Heart left ventricle (tissue), 16 donors: ENCODE measurements around the gene SHOX. TPM values are rescaled to one million over a fixed set of nuclear protein-coding genes. Genes with fewer than 3 reads are reported as not detected.

Experiments used
- ATAC-seq, 4 donors: fragments of 200-7000 bp; cut with Tn5 transposase; one replicate each; pipeline ENCODE4 v1.9.1; 2020 to 2022; ENCODE audit warnings: moderate library complexity in 4 of 4, mild to moderate bottlenecking in 3 of 4, moderate number of reproducible peaks in 1 of 4
- DNase-seq, 5 donors: peaks; one replicate each; pipeline ENCODE4 v3.0.0-alpha.2; 2020
- H3K27ac ChIP-seq, 12 donors: fragments of 200-600 bp; sonication (generic) in 4 of 12; one replicate each; pipeline versions ENCODE4 v1.5.0 to v1.8.0; 2016 to 2022; ENCODE audit warnings: mild to moderate bottlenecking in 2 of 12
- H3K27me3 ChIP-seq, 9 donors: fragments of 200-600 bp; sonication (generic) in 2 of 9; one replicate each; pipeline versions ENCODE4 v1.5.1 to v1.8.0; 2016 to 2022; ENCODE audit warnings: mild to moderate bottlenecking in 3 of 9
- H3K36me3 ChIP-seq, 9 donors: fragments of 200-600 bp; sonication (generic) in 2 of 9; one replicate each; pipeline versions ENCODE4 v1.5.0 to v1.8.0; 2018 to 2022; ENCODE audit warnings: mild to moderate bottlenecking in 2 of 9
- H3K4me1 ChIP-seq, 12 donors: fragments of 200-600 bp; sonication (generic) in 4 of 12; one replicate each; pipeline versions ENCODE4 v1.5.0 to v1.8.0; 2016 to 2022; ENCODE audit warnings: mild to moderate bottlenecking in 3 of 12
- H3K4me3 ChIP-seq, 12 donors: fragments of 200-600 bp; sonication (generic) in 4 of 12; one replicate each; pipeline versions ENCODE4 v1.5.0 to v1.8.0; 2017 to 2022; ENCODE audit warnings: mild to moderate bottlenecking in 9 of 12, moderate library complexity in 4 of 12
- H3K9me3 ChIP-seq, 12 donors: fragments of 200-600 bp; sonication (generic) in 4 of 12; one replicate each; pipeline versions ENCODE4 v1.5.0 to v1.8.0; 2016 to 2022; ENCODE audit warnings: mild to moderate bottlenecking in 1 of 12
- POLR2A ChIP-seq, 2 donors: fragments of 450-650 bp; IDR thresholded peaks; one replicate each; pipeline ENCODE4 v1.6.1; 2017; ENCODE audit warnings: antibody characterized with exemption in 2 of 2, mild to moderate bottlenecking in 2 of 2, moderate library complexity in 2 of 2
- WGBS, 4 donors: extraction: QIAGEN DNeasy Blood & Tissue Kit in 2 of 4; methylation state at CpG; one replicate each; pipeline versions ENCODE4 v1.1.5 to v1.1.7; 2013 to 2018; 5-methylcytosine and 5-hydroxymethylcytosine counted together
- intact Hi-C, 10 donors: fragments of 100-400 bp; cut with DNase I; formaldehyde crosslinking; loops; one replicate each; pipeline versions ENCODE4 v1.11.1 to v1.14.2; 2022
- polyA plus RNA-seq, 2 donors: library from polyadenylated mRNA; stranded (reverse); fragments of 200-250 nt; gene quantifications; one replicate each; pipeline ENCODE4 v1.2.3, GENCODE V29; 2013
- total RNA-seq, 9 donors: library from RNA; depleted of rRNA in 2 of 9; stranded (reverse); fragments of >200 nt in 2 of 9; fragmentation: NEBNext Ultra II Directional in 3 of 9; extraction: Animal tissue kit (Norgen Biotek cat#: 25700) in 3 of 9; gene quantifications; one replicate each; pipeline versions ENCODE4 v1.1.0 to v1.2.4, GENCODE V29; 2016 to 2023
- TF ChIP-seq, protein P1 (sequence below), 12 donors: fragments of 200-600 bp; sonication (generic) in 4 of 12; IDR thresholded peaks; one replicate each; pipeline versions ENCODE4 v1.5.0 to v1.8.0; 2018 to 2022; ENCODE audit warnings: antibody characterized with exemption in 12 of 12, mild to moderate bottlenecking in 5 of 12
- donor health status: ischemic (EF 13 %, LVEDD 7.1; RV severe dilation, severe dysfunction).
- donor health status: healthy with polysubstance abuse.
- donor health status: DM: no; HTN: yes; CAD: no.
- donor health status: DM: no; HTN: no; CAD: no.
- donor health status: ischemic (EF 25% LVEDD 6.9; RV normal size, moderate dysfunction).
- donor health status: ischemic (EF 25% LVEDD 5.7; RV mildly dilated, moderate dysfunction).
- donor health status: healthy.
- donor health status: DM: yes; HTN: yes; CAD: no.
- donor health status: ischemic (EF 35%, LVEDD 5.7; RV mildly dilated, moderate dysfunction).
- donor health status: nonischemic (EF 11% LVEDD 7.7; RV severe dilation, severe dysfunction).
- donor health status: DM: yes; HTN: yes; CAD: no.
- donor health status: PGD.
- donor health status: ischemic (EF 29% LVEDD 5.4; RV normal size, mild dysfunction).
- donor health status: nonischemic (EF 23%, LVEDD 6.1; RV moderate dilation, normal function).

SHOX gene
- total and polyA plus RNA-seq, 11 donors, result not detected

DNA sequence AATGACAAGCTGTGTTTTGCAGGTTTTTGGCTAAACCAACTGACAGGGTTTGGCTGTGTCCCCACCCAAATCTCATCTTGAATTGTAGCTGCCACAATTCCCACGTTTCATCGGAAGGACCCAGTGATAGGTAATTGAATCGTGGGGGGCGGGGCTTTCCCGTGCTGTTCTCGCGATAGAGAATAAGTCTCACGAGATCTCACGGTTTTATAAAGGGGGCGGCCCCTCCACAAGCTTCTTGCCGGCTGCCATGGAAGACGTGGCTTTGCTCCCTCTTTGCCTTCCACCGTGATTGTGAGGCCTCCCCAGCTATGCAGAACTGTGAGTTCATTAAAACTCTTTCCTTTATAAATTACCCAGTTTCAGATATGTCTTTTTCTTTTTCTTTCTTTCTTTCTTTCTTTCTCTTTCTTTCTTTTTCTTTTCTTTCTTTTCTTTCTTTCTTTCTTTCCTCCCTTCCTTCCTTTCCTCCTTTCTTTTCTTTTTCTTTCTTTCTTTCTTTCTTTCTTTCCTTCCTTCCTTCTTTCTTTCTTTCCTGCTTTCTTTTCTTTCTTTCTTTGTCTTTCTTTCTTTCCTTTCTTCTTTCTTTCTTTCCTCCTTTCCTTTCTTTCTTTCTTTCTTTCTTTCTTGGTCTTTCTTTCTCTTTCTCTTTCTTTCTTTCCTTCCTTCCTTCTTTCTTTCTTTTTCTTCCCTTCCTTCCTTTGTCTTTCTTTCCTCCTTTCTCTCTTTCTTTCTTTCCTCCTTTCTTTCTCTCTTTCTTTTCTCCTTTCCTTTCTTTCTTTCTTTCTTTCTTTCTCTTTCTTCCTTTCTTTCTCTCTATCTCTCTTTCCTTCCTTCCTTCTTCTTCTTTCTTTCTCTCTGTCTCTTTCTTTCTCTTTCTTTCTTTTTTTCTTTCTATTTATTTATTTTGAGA is 54.8 kb downstream of the SHOX start:
- TF ChIP-seq, protein P1, sequence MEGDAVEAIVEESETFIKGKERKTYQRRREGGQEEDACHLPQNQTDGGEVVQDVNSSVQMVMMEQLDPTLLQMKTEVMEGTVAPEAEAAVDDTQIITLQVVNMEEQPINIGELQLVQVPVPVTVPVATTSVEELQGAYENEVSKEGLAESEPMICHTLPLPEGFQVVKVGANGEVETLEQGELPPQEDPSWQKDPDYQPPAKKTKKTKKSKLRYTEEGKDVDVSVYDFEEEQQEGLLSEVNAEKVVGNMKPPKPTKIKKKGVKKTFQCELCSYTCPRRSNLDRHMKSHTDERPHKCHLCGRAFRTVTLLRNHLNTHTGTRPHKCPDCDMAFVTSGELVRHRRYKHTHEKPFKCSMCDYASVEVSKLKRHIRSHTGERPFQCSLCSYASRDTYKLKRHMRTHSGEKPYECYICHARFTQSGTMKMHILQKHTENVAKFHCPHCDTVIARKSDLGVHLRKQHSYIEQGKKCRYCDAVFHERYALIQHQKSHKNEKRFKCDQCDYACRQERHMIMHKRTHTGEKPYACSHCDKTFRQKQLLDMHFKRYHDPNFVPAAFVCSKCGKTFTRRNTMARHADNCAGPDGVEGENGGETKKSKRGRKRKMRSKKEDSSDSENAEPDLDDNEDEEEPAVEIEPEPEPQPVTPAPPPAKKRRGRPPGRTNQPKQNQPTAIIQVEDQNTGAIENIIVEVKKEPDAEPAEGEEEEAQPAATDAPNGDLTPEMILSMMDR (IDR thresholded peaks at IDR 0.05), result no peak
- TF ChIP-seq POLR2A (IDR thresholded peaks at IDR 0.05), result no peak
- Histone ChIP-seq H3K9me3 (peaks cover 0 to 5% (median 0%) of the 10 kb centered on the region in 12 donors), H3K27me3 (no peaks in the 10 kb centered on the region), H3K4me1 (no peaks in the 10 kb centered on the region), H3K4me3 (no peak overlapping the region), H3K27ac (no peak overlapping the region), H3K36me3 (no peaks in the 10 kb centered on the region)
- 79 to 87% (median 80%) methylated on average over 13 of the region's 13 CpGs for WGBS, 4 donors
- ATAC-seq (no peak), DNase-seq (no peak)
- intact Hi-C loops, result no loop called here

DNA sequence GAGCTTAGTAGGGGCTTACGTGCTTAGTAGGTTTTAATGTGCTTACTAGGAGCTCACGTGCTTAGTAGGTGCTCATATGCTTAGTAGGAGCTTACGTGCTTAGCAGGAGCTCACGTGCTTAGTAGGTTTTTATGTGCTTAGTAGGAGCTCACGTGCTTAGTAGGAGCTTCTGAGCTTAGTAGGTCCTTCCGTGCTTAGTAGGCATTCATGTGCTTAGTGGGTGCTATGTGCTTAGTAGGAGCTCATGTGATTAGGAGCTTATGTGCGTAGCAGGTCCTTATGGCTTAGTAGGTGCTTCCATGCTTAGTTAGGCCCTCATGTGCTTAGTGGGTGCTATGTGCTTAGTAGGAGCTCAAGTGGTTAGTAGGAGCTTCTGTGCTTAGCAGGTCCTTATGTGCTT is 59.4 kb downstream of the SHOX start:
- Histone ChIP-seq H3K9me3 (peaks cover 0 to 17% (median 3%) of the 10 kb centered on the region in 12 donors), H3K4me1 (no peaks in the 10 kb centered on the region), H3K27me3 (no peaks in the 10 kb centered on the region), H3K4me3 (no peak overlapping the region), H3K27ac (no peak overlapping the region), H3K36me3 (no peaks in the 10 kb centered on the region)
- intact Hi-C loops, result no loop called here
- no peak for DNase-seq
- WGBS, 4 donors, result 82 to 93% (median 91%) methylated on average over 7 of the region's 7 CpGs
- no peak for ATAC-seq
- TF ChIP-seq, protein P1 (IDR thresholded peaks at IDR 0.05), result no peak
- no peak for TF ChIP-seq POLR2A (IDR thresholded peaks at IDR 0.05)

DNA sequence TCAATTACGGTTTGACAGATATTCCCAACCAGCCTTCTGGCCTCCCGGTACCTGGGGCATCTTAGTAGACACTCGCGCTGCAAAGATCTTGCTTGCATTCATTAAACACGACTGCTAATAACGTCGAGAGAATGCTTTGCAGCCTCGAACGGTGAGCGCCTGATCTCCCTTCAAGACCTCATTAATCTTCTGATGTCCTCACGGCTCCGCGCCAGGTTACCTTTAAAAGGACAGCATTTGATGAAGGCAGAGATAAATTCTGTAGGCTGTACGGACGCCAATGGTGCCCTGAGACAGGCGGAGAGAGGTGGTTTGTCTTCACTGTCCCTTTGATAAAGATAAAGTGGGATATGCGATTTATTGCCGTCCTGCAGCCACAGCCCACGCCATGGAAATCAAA is 64.2 kb downstream of the SHOX start:
- H3K9me3 ChIP-seq, result peaks cover 0 to 28% (median 13%) of the 10 kb centered on the region in 12 donors
- no peaks in the 10 kb centered on the region for H3K36me3 ChIP-seq
- intact Hi-C loops, result no loop called here
- H3K27me3 ChIP-seq, result no peaks in the 10 kb centered on the region
- H3K27ac ChIP-seq, result no peak overlapping the region
- H3K4me3 ChIP-seq, result no peak overlapping the region
- 77 to 89% (median 84%) methylated on average over 19 of the region's 19 CpGs for WGBS, 4 donors
- H3K4me1 ChIP-seq, result no peaks in the 10 kb centered on the region
- ATAC-seq (no peak), DNase-seq (no peak)
- TF ChIP-seq POLR2A (IDR thresholded peaks at IDR 0.05), result no peak
- TF ChIP-seq, protein P1 (IDR thresholded peaks at IDR 0.05), result no peak

DNA sequence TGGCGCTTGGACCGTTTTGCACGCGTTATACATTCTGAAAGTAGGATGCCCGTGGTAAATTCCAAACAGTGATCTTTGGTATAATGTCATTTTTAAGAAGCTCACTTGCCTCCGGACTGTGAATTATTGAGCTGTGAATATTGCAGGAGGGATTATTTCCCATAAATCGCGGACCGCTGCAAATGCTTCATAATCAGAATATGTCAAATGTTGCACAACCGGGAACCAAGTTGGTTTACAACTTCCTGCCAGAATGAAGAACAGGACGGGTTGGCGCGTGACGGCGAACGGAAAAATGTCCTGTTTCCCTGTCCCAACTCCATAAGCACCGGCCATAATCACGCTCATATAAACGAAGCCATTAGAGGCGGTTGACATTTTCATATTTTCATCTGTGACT is 67.6 kb downstream of the SHOX start:
- Histone ChIP-seq H3K27ac (no peak overlapping the region), H3K36me3 (no peaks in the 10 kb centered on the region), H3K9me3 (peaks cover 0 to 34% (median 12%) of the 10 kb centered on the region in 12 donors), H3K4me3 (no peak overlapping the region), H3K27me3 (no peaks in the 10 kb centered on the region), H3K4me1 (no peaks in the 10 kb centered on the region)
- intact Hi-C loops, result no loop called here
- TF ChIP-seq POLR2A (IDR thresholded peaks at IDR 0.05), result no peak
- TF ChIP-seq, protein P1 (IDR thresholded peaks at IDR 0.05), result no peak
- DNase-seq (no peak), ATAC-seq (no peak)
- WGBS, 4 donors, result 82 to 93% (median 90%) methylated on average over 20 of the region's 20 CpGs
